Right lobe of liver (tissue), 4 donors: Measurements from ENCODE around the gene MACROD1.

ENCODE experiments used
- CTCF ChIP-seq, 4 donors: fragments of 200-600 bp in 3 of 4; fragments of 450-650 bp in 1 of 4; IDR thresholded peaks; one replicate each; pipeline versions ENCODE4 v1.5.1 to v1.8.0; 2016 to 2022; ENCODE audit warnings: antibody characterized with exemption in 4 of 4, mild to moderate bottlenecking in 2 of 4
- POLR2A ChIP-seq: fragments of 450-650 bp; IDR thresholded peaks from one replicate; pipeline ENCODE4 v1.6.1; 2017; ENCODE audit warnings: antibody characterized with exemption, mild to moderate bottlenecking
- donor health status: DM: no; HTN: no; CAD: no.
- donor health status: DM: no; HTN: no; CAD: no.
- donor health status: DM: no; HTN: yes; CAD: no.

DNA sequence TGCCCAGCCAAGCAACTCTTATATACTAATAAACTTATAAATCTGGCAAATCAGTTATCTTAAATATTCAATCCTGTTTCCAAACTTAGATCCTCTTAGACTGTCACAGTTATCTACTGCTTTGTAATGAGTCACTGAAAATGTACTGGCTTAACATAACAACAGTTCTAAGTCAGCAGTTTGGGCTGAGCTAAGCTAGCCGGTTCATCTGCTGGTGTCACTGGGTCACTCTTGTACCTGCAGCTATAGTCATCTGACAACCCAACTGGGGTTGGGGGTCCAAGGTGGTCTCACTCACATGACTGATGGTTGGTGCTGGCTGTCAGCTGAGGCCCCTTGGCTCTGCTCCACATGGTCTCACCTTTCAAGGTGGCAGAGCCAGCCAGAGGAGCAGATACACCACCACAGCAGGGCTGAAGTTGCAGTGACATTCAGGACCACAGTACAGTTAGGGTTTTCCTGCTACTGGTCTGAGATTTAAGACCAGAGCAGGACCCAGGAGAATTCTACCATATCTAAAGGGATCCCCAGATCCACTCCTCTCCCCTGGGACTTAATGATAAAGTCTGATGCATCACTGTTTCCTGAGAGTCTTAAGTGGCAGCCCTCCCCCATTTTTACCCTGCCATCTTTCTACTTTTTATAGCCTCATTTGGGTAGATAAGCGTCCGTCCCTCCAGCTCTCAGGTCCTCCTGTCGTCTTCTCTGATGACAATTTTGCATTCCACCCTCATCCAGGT, 7.9 kb upstream of the MACROD1 start:
- TF ChIP-seq CTCF (IDR thresholded peaks at IDR 0.05) (no peak), POLR2A (no peak)
